Skin epidermis (tissue), 12 donors: ENCODE data around the gene HLF.
A peak's percentile ranks its signal among the peaks of the same experiment; 100 is the strongest.

Experiments
- H3K27ac ChIP-seq, 21 experiments: fragments of 200-600 bp; sonication (generic) in 11 of 21; one replicate each; pipeline ENCODE4 v1.5.0; 2020; ENCODE audit warnings: mild to moderate bottlenecking in 3 of 21, inconsistent platforms in 2 of 21, moderate library complexity in 2 of 21
- H3K4me3 ChIP-seq, 7 experiments: fragments of 200-600 bp; sonication (generic) in 2 of 7; one replicate each; pipeline ENCODE4 v1.5.0; 2020; ENCODE audit warnings: inconsistent platforms in 2 of 7, mild to moderate bottlenecking in 2 of 7, moderate library complexity in 1 of 7

The HLF gene

DNA sequence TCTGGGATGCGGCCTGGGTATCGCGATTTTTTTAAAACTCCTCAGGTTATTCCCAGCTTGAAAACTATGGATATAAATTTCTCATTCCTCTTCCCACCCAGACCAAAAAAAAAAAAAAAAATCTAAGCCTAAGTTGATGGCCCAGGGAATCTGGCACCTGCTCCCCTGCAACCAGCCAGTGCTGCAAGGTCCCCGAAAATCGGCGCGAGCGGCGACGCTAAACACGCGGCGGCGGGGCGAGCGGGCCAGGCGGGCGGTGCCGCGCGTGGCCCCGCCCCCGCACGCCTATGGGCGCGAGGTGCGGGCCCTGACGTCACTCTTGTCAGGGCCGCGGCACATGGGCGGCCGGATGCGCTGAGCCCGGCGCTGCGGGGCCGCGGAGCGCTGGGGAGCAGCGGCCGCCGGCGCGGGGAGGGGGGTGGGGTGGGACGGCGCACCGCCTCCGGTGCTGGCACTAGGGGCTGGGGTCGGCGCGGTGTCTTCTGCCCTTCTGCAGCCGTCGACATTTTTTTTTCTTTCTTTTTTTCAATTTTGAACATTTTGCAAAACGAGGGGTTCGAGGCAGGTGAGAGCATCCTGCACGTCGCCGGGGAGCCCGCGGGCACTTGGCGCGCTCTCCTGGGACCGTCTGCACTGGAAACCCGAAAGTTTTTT lies at the start of gene HLF:
Gene HLF (plus strand): TSS at position 316 of the 654 bp plus-strand sequence. CDS start 525 bp downstream, outside the sequence.
- Histone ChIP-seq H3K4me3 (peak within 1 kb of the TSS; percentile 37 to 61 (median 50)), H3K27ac (peak within 1 kb of the TSS in 16 of 21 experiments; percentile 27 to 90 (median 66))

- Histone ChIP-seq H3K4me3 (no peak overlapping the region), H3K27ac (no peak overlapping the region)
These were observed 49.0 kb upstream of the HLF start for GRCh38 chr17:55215711-55216110.

DNA sequence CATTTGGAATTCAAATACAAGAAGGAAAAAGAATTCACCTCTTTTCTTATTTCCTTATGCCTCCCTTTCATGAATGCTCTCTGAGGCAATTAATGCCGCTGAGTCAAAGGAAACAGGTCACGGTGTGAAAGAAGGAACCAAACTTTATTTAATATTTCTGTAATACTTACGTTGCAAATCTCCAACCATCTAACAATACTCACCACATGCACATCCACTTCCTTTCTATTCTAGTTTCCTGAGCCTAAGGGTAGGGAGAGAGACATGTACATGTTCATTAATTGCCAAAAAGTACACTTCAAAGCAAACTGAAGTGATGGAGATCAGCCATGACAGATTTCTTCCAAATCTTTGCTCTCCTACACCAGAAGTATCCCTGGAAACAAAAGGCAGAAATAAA lies 47.9 kb upstream of the HLF start:
- H3K27ac ChIP-seq: no peak overlapping the region

GRCh38 chr17:55219459-55219858 lies 45.3 kb upstream of the HLF start:
- no peak overlapping the region for H3K27ac ChIP-seq

More for the DNA sequence above, 47.9 kb upstream of the HLF start:
- no peak overlapping the region for H3K4me3 ChIP-seq

DNA sequence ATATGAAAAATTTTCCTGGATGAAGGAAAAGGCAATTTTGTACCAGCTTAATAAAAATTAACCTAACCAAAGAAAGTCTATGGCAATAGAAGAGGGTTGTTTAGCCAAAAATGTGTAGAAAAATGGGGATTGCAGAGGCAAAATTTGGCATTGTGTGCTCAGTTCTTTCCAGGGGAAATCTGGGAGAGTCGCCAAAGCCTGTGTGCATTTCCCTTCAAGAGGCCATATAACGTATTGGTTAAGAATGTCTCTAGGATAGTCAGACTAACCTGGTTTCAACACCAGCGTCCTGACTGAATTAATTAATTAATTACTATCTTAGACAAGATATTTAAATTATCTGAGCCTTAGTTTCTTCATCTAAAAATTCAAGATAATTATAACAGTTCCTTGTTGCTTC lies 44.8 kb upstream of the HLF start:
- Histone ChIP-seq H3K27ac (no peak overlapping the region), H3K4me3 (no peak overlapping the region)

More at GRCh38 chr17:55219459-55219858, 45.3 kb upstream of the HLF start:
- H3K4me3 ChIP-seq: no peak overlapping the region

DNA sequence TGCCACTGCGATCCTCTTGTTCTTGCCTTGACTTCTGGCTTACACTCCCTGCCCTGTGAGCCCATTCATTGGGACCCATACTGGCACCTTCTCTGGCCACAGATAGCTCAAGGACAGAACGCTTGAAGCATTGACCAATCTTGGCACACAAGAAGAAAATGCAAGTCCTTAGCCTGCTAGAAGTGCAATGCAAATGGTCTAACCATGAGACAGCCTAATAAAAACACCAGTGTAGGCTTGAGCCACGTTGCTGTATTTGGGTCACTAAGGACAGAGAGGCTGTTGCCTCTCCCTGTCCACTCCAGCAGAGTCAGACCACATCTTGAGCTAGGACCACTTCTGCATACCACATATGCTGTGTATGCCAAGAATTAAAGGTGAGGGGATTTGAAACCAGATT lies 41.2 kb upstream of the HLF start:
- Histone ChIP-seq H3K27ac (no peak overlapping the region), H3K4me3 (no peak overlapping the region)

- Histone ChIP-seq H3K4me3 (no peak overlapping the region), H3K27ac (no peak overlapping the region)
These were observed 40.0 kb upstream of the HLF start for GRCh38 chr17:55224746-55225145.

DNA sequence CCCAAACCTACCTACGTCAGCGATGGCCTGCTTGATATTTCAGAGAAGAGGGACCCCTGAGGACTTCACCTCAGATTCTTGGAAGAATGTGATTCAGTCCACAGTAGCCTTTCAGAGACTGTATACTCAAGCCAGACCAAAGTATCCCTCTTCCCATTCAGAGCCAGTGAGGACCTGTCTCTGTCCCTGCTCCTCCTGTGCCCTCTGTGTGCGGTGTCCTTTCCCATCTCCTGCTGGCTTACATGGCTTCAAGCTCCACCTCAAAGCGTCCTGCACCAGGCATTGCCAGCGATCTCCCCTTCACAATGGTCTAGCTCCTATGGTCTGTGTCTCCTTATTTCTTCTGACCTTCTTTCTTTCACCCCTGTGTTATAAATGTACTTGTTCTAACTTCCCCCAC lies 39.5 kb upstream of the HLF start:
- Histone ChIP-seq H3K27ac (no peak overlapping the region), H3K4me3 (no peak overlapping the region)

GRCh38 chr17:55228683-55229192 lies 36.0 kb upstream of the HLF start:
- Histone ChIP-seq H3K4me3 (no peak overlapping the region), H3K27ac (no peak overlapping the region)

DNA sequence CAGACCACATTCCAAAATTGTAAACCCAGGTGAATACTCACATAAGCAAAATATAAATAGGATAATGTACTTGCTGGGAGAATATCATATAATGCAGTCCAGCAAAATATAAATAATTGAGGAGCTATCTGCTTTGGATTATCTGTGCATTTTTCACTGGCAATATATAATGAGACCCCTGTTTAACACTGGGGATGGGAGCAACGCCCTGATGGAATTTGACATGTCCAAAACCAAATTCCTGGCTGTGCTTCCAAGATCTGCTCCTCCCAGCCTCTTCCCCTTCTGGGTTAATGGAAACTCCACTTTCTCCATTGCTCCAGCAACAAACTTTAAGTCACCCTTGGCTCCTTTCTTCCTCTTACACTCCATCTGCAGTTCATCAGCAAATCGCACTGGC lies 35.5 kb upstream of the HLF start:
- Histone ChIP-seq H3K4me3 (no peak overlapping the region), H3K27ac (no peak overlapping the region)

GRCh38 chr17:55230716-55231115 lies 34.0 kb upstream of the HLF start:
- H3K4me3 ChIP-seq: no peak overlapping the region
- no peak overlapping the region for H3K27ac ChIP-seq

DNA sequence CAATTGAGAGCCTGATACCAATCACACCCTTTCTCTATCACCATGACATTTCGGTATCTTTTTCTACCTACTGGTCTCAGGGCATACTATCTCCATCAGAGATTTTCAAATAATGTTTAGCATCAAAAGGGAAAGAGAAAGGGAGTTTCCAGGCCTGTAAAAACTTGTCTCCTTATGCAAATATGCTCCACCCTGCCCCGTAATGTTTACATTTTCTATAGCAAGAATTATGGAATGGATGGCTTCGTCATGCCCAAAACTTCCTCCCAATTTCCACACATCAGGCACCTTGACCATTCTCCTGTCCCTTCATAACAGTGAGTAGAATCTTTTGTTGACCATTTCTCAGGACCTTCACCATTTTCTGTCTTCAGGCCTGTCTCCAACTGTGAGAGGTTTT lies 30.9 kb upstream of the HLF start:
- Histone ChIP-seq H3K27ac (peak overlapping the region in 2 of 21 experiments; percentile 11 to 17), H3K4me3 (no peak overlapping the region)

DNA sequence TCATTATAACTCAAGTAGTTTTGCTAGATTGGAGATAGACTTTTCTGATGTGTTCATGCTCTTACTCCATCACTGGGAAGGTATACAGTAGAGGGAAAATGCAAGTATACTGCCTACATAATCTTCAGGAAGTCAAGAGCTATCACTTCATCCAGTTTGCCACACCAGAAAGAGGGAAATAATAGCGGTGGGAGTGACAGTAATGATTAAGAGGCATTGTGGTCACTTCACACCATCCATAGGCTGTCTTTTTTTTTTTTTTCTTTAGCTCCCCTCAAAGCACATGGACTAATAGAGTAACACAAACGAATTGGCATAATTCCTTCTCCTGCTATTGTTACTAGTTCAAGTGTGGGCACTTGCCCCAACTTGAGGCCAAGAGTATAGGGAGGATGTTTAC lies 28.4 kb upstream of the HLF start:
- no peak overlapping the region for H3K4me3 ChIP-seq
- H3K27ac ChIP-seq: peak overlapping the region in 5 of 21 experiments; percentile 18 to 92 (median 79)

DNA sequence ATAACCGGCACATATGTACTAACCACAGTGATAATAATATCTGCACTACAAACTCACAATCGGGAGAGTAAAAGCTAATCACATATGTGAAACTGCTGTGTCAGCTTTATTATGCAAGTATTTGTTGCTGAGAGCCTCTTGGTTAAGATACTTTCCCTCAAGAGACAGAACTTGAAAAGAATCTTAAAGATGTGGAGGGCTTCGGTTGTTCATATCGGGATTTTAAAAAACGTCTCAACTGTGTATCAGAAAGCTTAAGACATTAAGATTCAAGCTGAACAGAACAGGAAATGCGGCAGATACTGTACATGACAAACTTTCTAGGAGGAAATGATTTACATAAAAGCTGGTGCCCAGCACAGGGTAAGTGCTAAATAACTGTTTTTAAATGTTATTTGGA lies 27.5 kb upstream of the HLF start:
- Histone ChIP-seq H3K4me3 (no peak overlapping the region), H3K27ac (peak overlapping the region in 15 of 21 experiments; percentile 5 to 92 (median 77))

DNA sequence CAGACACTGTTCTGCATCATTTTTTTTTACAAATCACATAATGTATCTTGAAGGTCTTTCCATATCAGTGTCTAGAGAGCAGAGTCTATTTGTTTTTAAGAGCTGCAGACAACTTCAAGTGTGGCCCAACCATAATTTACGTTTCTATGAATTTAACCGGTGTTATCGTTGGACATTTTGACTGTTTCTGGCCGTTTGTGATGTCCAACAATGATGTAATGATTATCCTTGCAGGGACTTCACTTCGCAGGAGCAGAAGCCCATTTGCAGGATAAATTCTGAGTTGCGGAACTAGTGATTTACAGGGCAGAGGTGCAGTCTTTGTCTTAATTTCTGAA lies 26.9 kb upstream of the HLF start:
- H3K27ac ChIP-seq: peak overlapping the region in 20 of 21 experiments; percentile 3 to 92 (median 76)
- H3K4me3 ChIP-seq: peak overlapping the region; percentile 29 to 51 (median 36)

GRCh38 chr17:55238179-55238930 lies 26.4 kb upstream of the HLF start:
- Histone ChIP-seq H3K27ac (peak overlapping the region in 20 of 21 experiments; percentile 3 to 92 (median 76)), H3K4me3 (peak overlapping the region; percentile 29 to 51 (median 36))

- H3K27ac ChIP-seq: peak overlapping the region in 15 of 21 experiments; percentile 3 to 92 (median 79)
- peak overlapping the region; percentile 29 to 51 (median 36) for H3K4me3 ChIP-seq
These were observed 25.8 kb upstream of the HLF start for GRCh38 chr17:55238931-55239297.

DNA sequence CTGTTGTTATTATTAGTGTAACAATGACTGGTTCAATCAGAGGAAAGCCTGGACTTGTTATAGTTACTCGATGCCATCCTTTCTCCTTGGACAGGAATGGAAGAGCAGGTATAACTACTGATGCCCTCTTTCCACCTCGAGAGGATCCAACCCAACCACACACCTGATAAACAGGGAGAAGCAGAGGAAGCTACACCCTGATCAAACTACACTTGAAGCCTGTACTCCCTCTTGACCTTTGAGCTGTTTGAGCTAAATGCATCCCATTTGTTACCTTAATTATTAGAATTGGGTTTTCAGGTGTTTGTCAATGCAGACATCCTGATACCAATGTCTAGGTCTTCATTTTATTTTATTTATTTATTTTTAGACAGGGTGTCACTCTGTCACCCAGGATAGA lies 23.7 kb upstream of the HLF start:
- no peak overlapping the region for H3K4me3 ChIP-seq
- no peak overlapping the region for H3K27ac ChIP-seq

- Histone ChIP-seq H3K4me3 (no peak overlapping the region), H3K27ac (no peak overlapping the region)
These were observed 22.3 kb upstream of the HLF start for GRCh38 chr17:55242476-55242875.

GRCh38 chr17:55245986-55246385 lies 18.8 kb upstream of the HLF start:
- H3K4me3 ChIP-seq: no peak overlapping the region
- no peak overlapping the region for H3K27ac ChIP-seq

- Histone ChIP-seq H3K4me3 (no peak overlapping the region), H3K27ac (no peak overlapping the region)
These were observed 18.2 kb upstream of the HLF start for GRCh38 chr17:55246583-55246982.
